SJSA1 (cell line): ENCODE results near the gene SYMPK. TPM values are rescaled to one million over a fixed set of nuclear protein-coding genes. Genes with fewer than 3 reads are reported as not detected.

Experiments used
- DNase-seq, 2 experiments: peaks; one replicate each; pipeline ENCODE4 v3.0.0-alpha.2; 2015 to 2020; ENCODE audit warnings: low spot score in 2 of 2, low read depth in 1 of 2
- H3K27ac ChIP-seq: fragments of 250-450 bp; sonication (Bioruptor Pico); 2 replicates; pipeline ENCODE4 v1.5.1; 2020; ENCODE audit warnings: mild to moderate bottlenecking, moderate library complexity
- H3K27me3 ChIP-seq: fragments of 250-450 bp; sonication (Bioruptor Pico); replicated peaks from 2 replicates; pipeline ENCODE4 v1.5.1; 2020; ENCODE audit warnings: mild to moderate bottlenecking, moderate library complexity
- H3K36me3 ChIP-seq: fragments of 250-450 bp; sonication (Bioruptor Pico); 2 replicates; pipeline ENCODE4 v1.5.1; 2020; ENCODE audit warnings: mild to moderate bottlenecking
- H3K4me1 ChIP-seq: fragments of 250-450 bp; sonication (Bioruptor Pico); replicated peaks from 2 replicates; pipeline ENCODE4 v1.6.1; 2021; ENCODE audit warnings: mild to moderate bottlenecking
- H3K4me3 ChIP-seq: fragments of 250-450 bp; sonication (Bioruptor Pico); 2 replicates; pipeline ENCODE4 v1.5.1; 2020; ENCODE audit warnings: mild to moderate bottlenecking
- H3K9me3 ChIP-seq: fragments of 250-450 bp; sonication (Bioruptor Pico); replicated peaks from 2 replicates; pipeline ENCODE4 v1.5.1; 2020; ENCODE audit warnings: mild to moderate bottlenecking
- total RNA-seq: library from RNA; depleted of rRNA; stranded (reverse); fragments of >200 nt; shearing (Covaris generic); gene quantifications from 2 replicates; pipeline ENCODE4 v1.2.3, GENCODE V29; 2014

Gene SYMPK
- total RNA-seq, 1 experiment from 2014 or later: 32.4 TPM

DNA sequence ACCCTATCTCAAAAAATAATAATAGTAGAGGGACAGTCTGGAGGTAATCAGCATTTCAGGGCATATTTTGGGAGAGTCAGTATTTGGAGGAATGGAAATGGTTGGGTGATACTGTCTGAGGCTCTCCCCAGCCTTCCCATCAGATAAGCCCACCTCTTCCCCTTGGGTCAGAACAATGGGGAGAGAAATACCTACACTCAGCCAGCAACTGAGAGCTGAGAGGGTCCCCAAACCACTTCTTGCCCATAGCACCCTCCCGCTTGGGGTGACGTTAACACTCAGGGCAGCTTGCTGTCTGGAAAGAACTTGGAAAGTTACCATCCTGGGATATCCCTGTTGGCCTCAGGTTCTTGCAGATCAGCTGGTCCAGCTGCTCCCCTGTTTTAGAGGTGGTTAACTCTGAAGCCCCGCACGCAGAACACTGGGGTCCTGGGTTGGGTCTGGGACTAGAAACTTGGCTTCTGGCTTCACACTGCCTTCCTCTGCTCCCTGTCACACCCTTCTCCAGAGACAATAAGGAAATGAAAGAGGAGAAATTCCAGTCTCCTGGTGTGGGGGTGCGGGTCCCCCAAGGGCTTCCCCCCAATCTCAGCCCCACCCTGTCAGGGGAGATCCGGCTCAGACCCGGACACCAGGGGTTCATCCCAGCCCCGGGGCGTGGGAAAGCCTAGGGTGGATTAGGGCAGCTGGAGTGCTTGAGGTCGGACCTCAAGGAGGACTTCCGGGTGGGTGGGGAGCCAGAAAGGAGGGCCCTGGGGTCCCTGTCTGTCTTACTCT, 3.6 kb upstream of the SYMPK start:
- Histone ChIP-seq H3K4me3 (no peak overlapping the region), H3K9me3 (peaks cover 4% of the 10 kb centered on the region), H3K27me3 (peaks cover 41% of the 10 kb centered on the region), H3K27ac (no peak overlapping the region), H3K36me3 (peaks cover 6% of the 10 kb centered on the region), H3K4me1 (peaks cover 15% of the 10 kb centered on the region)
- no peak for DNase-seq

DNA sequence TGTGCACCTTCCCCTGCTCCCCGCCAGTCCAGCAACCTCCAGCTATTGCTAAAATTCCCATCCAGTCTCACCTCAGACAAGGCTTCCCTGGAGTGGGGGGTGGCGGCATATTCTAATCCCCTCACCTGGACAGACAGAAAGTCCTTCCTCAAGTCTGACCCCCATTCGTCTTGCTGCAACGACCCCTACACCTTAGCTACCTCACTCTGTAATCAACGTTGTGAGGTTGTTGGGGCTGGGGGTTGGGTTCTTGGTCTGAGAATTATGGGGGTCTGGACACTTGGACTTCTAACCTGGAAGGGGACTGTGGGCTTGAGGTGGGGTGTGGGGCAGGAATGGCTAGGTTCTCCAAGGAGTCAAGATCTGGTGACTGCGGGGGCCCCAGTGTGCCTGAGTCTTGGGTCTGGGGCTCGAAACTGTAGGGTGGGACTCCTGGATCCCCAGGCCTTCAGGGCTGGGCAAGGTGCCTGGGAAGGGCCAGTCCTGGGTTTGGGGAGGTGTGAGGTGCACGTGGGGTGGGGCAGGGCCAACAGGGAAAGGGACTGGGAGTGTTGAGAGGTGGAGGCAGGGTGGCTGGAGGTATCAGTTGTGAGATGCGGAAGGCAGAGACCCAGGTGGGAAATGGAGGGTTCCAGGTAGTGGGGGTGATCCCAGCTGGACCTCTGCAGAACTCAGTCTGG, 2.5 kb upstream of the SYMPK start:
- DNase-seq: no peak
- peaks cover 4% of the 10 kb centered on the region for H3K9me3 ChIP-seq
- peaks cover 11% of the 10 kb centered on the region for H3K36me3 ChIP-seq
- no peak overlapping the region for H3K4me3 ChIP-seq
- no peak overlapping the region for H3K27ac ChIP-seq
- peaks cover 36% of the 10 kb centered on the region for H3K27me3 ChIP-seq
- H3K4me1 ChIP-seq: peaks cover 18% of the 10 kb centered on the region

DNA sequence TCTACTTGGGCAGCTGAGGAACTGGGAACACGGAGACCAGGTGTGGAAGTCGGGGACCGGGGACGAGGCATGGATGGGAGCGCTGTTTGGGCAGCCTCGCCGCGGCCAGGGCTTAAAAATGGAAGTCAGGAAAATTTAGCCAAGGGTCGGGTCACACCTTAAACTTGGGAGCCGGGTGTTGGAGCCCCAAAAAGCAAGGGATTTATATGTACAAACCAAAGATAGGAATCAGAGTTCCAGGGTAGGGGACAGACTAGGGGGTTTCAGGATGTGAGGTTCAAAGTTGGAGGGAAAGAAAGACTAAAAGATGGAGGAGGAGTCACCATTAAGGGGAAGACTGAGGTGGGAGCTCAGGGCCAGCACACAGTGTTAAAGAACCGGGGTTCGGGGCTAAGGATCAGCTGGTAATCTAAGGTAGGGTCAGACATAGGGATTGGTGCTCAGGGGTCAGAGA, 1.7 kb upstream of the SYMPK start:
- no peak overlapping the region for H3K27ac ChIP-seq
- peaks cover 36% of the 10 kb centered on the region for H3K27me3 ChIP-seq
- DNase-seq: no peak
- H3K36me3 ChIP-seq: peaks cover 12% of the 10 kb centered on the region
- H3K4me1 ChIP-seq: peaks cover 18% of the 10 kb centered on the region
- H3K9me3 ChIP-seq: peaks cover 4% of the 10 kb centered on the region
- no peak overlapping the region for H3K4me3 ChIP-seq

DNA sequence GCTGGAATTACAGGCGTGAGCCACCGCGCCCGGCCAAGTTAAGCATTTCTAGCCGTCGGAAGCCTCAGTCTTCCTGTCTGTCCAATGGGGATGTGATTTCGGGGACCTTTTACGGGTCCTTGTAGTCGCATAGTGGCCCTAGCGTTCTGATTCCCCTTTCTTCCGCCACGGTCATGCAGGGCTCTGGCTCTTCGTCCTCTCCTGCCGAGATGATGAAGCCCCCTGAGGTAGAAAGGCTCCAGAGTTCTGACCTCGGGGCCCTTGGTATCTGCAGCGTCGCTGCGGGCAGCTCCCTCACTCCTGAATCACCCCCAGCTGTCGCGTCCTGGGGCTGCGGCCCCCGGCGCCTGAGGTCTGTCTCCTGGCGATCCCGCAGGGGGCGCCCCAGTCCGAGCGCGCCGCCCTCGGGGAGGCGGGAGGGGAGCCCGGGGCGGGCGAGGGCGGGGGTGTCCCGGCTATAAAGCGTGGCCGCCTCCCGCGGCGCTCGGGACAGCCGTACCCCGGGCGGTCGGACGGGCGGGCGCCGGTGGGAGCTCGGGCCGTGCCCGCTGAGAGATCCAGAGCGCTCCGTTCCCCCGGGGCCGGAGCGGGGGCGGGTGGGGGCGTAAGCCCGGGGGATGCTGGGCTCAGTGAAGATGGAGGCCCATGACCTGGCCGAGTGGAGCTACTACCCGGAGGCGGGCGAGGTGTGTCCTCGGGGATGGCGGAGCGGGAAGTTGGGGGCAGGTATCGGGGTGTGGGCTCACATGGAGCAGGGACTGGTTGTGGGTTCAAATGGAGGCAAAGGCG, 1.1 kb upstream of the SYMPK start, which contains the start of gene FOXA3:
TSS of gene FOXA3 (plus strand) at position 487 of the 789 bp plus-strand sequence. CDS start at position 618, 131 bp downstream.
- DNase-seq: peak in 1 of 2 experiments; percentile 31
- Histone ChIP-seq H3K36me3 (peaks cover 17% of the 10 kb centered on the region), H3K9me3 (peaks cover 4% of the 10 kb centered on the region), H3K27me3 (peaks cover 33% of the 10 kb centered on the region), H3K4me1 (peaks cover 18% of the 10 kb centered on the region), H3K27ac (no peak within 1 kb of the TSS), H3K4me3 (peak within 1 kb of the TSS; percentile 75)

GRCh38 chr19:45863335-45863839, 440 bp upstream of the SYMPK start:
- no peak for DNase-seq
- H3K36me3 ChIP-seq: peaks cover 23% of the 10 kb centered on the region
- H3K27me3 ChIP-seq: peaks cover 33% of the 10 kb centered on the region
- H3K9me3 ChIP-seq: peaks cover 4% of the 10 kb centered on the region
- H3K27ac ChIP-seq: no peak overlapping the region
- peaks cover 18% of the 10 kb centered on the region for H3K4me1 ChIP-seq
- H3K4me3 ChIP-seq: peak overlapping the region; percentile 75

DNA sequence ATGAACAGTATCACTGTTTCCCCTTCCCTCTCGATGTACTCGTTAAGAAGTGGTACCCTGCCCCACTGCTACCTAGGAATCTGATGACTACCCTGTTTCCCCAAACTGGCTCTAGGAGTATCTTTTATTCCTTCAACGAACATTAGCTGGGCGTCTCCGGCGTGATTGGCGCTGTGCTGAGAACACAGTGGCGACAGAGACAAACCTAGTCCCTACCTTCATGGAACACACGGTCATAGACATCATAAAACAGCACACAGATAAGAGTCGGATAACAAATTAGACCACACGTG, 730 bp downstream of the SYMPK start:
- H3K4me1 ChIP-seq: peaks cover 18% of the 10 kb centered on the region
- peak overlapping the region; percentile 75 for H3K4me3 ChIP-seq
- H3K9me3 ChIP-seq: peaks cover 4% of the 10 kb centered on the region
- DNase-seq: no peak
- H3K36me3 ChIP-seq: peaks cover 32% of the 10 kb centered on the region
- H3K27me3 ChIP-seq: peaks cover 33% of the 10 kb centered on the region
- peak overlapping the region; percentile 55 for H3K27ac ChIP-seq

GRCh38 chr19:45860359-45861259, 2.3 kb downstream of the SYMPK start:
- DNase-seq: no peak
- no peak overlapping the region for H3K4me3 ChIP-seq

GRCh38 chr19:45854167-45854778, 8.7 kb downstream of the SYMPK start:
- Histone ChIP-seq H3K9me3 (no peaks in the 10 kb centered on the region), H3K36me3 (peaks cover 85% of the 10 kb centered on the region), H3K27me3 (no peaks in the 10 kb centered on the region), H3K4me3 (no peak overlapping the region), H3K27ac (no peak overlapping the region), H3K4me1 (no peaks in the 10 kb centered on the region)
- DNase-seq: no peak

More at GRCh38 chr19:45860359-45861259, 2.3 kb downstream of the SYMPK start:
- no peak overlapping the region for H3K27ac ChIP-seq
- peaks cover 23% of the 10 kb centered on the region for H3K27me3 ChIP-seq
- H3K9me3 ChIP-seq: peaks cover 4% of the 10 kb centered on the region
- peaks cover 18% of the 10 kb centered on the region for H3K4me1 ChIP-seq
- H3K36me3 ChIP-seq: peaks cover 41% of the 10 kb centered on the region

DNA sequence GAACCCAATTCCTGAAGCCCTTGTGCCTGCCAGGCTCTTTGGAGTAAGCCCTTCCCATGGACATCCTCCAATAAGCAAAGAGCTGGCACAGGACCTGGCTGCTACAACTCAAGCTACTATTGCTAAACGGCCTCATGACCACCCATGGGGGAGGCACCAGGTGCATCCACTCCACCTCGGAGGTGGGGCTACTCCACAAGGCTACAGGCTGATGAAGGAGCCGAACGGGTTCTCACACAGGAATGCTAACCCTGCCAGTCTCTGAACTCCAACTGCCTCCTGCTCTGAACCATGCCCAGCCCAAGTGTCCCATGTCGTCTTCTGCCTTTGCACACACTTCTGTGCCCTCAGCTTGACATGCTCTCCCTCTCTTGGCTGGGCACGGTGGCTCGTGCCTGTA, 10.0 kb downstream of the SYMPK start:
- Histone ChIP-seq H3K27me3 (no peaks in the 10 kb centered on the region), H3K4me1 (no peaks in the 10 kb centered on the region), H3K36me3 (peaks cover 87% of the 10 kb centered on the region), H3K9me3 (no peaks in the 10 kb centered on the region), H3K4me3 (no peak overlapping the region), H3K27ac (no peak overlapping the region)
- no peak for DNase-seq

- Histone ChIP-seq H3K4me3 (no peak overlapping the region), H3K36me3 (peaks cover 89% of the 10 kb centered on the region), H3K27ac (no peak overlapping the region), H3K4me1 (no peaks in the 10 kb centered on the region), H3K27me3 (no peaks in the 10 kb centered on the region), H3K9me3 (no peaks in the 10 kb centered on the region)
- DNase-seq: no peak
Measured at GRCh38 chr19:45852145-45852750, 10.7 kb downstream of the SYMPK start.

DNA sequence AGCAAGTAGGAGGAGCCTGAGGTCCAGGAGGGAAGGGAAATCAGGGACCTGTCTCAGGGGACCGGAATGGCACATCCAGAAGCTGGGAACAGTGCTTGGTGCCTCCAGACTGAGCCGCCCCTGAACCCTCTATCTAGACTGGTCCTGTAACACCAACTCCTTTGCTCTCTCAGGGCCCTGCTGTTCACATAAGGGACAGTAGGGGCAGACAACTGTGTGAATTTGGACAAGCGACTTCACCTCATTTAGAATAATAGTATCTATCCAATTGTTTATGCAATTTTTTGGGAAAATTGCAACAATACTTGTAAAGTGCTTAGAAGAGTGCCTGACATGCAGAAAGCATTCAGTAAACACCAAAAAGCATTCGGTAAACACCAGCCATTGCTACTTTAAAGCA, 14.0 kb downstream of the SYMPK start:
- no peaks in the 10 kb centered on the region for H3K4me1 ChIP-seq
- H3K27ac ChIP-seq: no peak overlapping the region
- H3K4me3 ChIP-seq: no peak overlapping the region
- peaks cover 91% of the 10 kb centered on the region for H3K36me3 ChIP-seq
- H3K27me3 ChIP-seq: no peaks in the 10 kb centered on the region
- no peaks in the 10 kb centered on the region for H3K9me3 ChIP-seq
- DNase-seq: no peak

DNA sequence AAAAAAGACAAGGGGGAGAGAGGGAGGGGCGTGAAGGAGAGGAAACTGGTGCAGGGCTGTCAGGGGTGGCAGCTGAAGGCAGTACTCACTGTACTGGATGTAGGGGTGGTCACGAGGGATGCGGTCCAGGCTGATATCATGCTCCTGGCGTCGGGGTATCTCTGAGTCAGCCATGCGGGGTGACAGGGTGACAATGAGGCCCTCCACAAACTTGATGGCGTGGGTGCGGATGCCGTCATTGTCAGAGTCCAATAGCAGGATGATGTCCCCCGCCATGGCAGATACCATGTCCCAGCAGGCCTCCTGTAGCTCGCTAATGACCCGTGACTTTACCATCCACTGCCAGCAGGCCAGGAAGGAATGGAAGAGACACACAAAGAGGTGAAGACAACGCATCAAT, 15.3 kb downstream of the SYMPK start:
- Histone ChIP-seq H3K36me3 (peaks cover 93% of the 10 kb centered on the region), H3K27me3 (no peaks in the 10 kb centered on the region), H3K4me3 (no peak overlapping the region), H3K4me1 (no peaks in the 10 kb centered on the region), H3K9me3 (no peaks in the 10 kb centered on the region), H3K27ac (no peak overlapping the region)
- no peak for DNase-seq
